Measurements from ENCODE around the gene C12orf42.

C12orf42 gene

DNA sequence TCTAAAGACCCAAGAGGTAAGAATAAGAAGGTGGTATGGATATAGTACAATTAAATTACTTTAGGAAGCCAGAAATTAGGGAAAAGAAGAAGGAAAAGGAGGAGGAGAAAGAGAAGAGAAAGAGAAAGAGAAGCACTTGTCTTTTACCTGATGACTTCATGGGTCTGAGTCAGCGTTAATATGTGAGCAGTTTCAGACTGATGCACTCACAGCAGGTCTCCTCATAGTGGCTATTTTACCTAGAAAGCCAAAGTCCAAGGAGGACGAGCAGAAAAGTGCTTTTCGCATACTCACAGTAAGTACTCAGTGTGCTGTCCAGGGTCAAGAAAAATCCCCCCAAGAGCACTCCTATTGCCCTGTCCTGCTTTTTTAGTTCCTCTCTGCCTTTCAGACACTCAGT lies 222.1 kb downstream of the C12orf42 start:
- in situ Hi-C loops (cut with MboI; ENCODE audit: low sequenced_read_pairs), result no loop called here

DNA sequence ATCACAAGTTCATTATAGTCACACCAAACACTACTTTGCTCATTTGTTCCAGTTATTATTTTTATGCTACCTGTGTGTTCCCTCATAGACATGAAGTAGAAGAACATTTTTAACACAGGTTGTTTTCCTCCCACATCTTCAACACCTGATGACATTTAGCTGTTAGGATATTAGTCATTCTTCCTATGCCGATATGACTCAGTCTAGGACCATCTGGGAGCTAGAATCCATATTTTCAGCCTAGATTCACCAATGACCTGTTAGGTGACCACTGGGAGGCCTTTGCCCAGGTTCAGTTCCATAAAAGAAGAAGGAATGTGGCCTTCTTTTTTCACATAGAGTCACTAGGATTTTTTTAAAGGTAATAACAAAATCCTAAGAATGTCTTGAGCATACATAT lies 222.8 kb downstream of the C12orf42 start:
- in situ Hi-C loops (cut with MboI; ENCODE audit: low sequenced_read_pairs), result no loop called here

- in situ Hi-C loops (cut with MboI; ENCODE audit: low sequenced_read_pairs), result no loop called here
These were observed 225.8 kb downstream of the C12orf42 start for GRCh38 chr12:103269946-103270345.

GRCh38 chr12:103268831-103269514 lies 226.8 kb downstream of the C12orf42 start:
- in situ Hi-C loops (cut with MboI; ENCODE audit: low sequenced_read_pairs), result no loop called here

- in situ Hi-C loops (cut with MboI; ENCODE audit: low sequenced_read_pairs), result no loop called here
These were observed 238.0 kb downstream of the C12orf42 start for GRCh38 chr12:103257763-103258162.
